HepG2 (cell line): ENCODE results near the gene FLYWCH1. TPM values are rescaled to one million over a fixed set of nuclear protein-coding genes. Genes with fewer than 3 reads are reported as not detected.

Source experiments
- ATAC-seq: fragments of 200-7000 bp; cut with Tn5 transposase; 3 replicates; pipeline ENCODE4 v1.9.1; 2020; ENCODE audit warnings: mild to moderate bottlenecking, moderate library complexity
- BruUV-seq: library from RNA; stranded (reverse); fragments of 400-500 nt; replicated peaks from 2 replicates; lab custom pipeline; 2021; lab: Mats Ljungman, UMichigan
- CTCF ChIA-PET: fragments of 300-600 bp; formaldehyde crosslinking; extraction: SDS; loops from one replicate; lab custom pipeline; 2021; ENCODE audit warnings: low total read pairs, inconsistent platforms, low intra/inter-chr PET ratio; lab: Yijun Ruan, JAX
- POLR2A ChIA-PET: fragments of 350-600 bp; sonication (Branson Sonifier 250); formaldehyde crosslinking; loops from one replicate; lab custom pipeline; 2020; ENCODE audit warnings: antibody characterized with exemption, inconsistent platforms; lab: Yijun Ruan, JAX
- DNase-seq: peaks from one replicate; pipeline ENCODE4 v3.0.0-alpha.2; 2015; ENCODE audit warnings: low spot score
- FAIRE-seq: peaks from 3 replicates; lab custom pipeline; 2011; peaks lifted over from hg19 to GRCh38; lab: Jason Lieb, UNC
- H2AFZ ChIP-seq: one replicate; pipeline ENCODE4 v1.6.1; 2011; ENCODE audit warnings: low read length, inconsistent platforms
- H3K27ac ChIP-seq: fragments of 300-600 bp; 3 replicates; pipeline ENCODE4 v1.8.0; 2011; ENCODE audit warnings: mixed run types, mild to moderate bottlenecking, mixed read lengths, low read length, inconsistent platforms; ENCODE audit not compliant: insufficient read depth; ENCODE audit errors: extremely low read length
- H3K27me3 ChIP-seq, 2 experiments: fragments of 200-600 bp in 1 of 2; 2 replicates in 1 of 2; 3 replicates in 1 of 2; pipeline versions ENCODE4 v1.6.0 to v1.8.0; 2011; ENCODE audit warnings: low read length in 2 of 2, mild to moderate bottlenecking in 2 of 2, moderate library complexity in 2 of 2, inconsistent platforms in 1 of 2; ENCODE audit not compliant: insufficient read depth in 2 of 2, control insufficient read depth in 1 of 2
- H3K36me3 ChIP-seq, 2 experiments: fragments of 200-600 bp in 1 of 2; replicated peaks in 1 of 2; 2 replicates in 1 of 2; 3 replicates in 1 of 2; pipeline versions ENCODE4 v1.5.1 to v1.8.0; 2011; ENCODE audit warnings: low read length in 2 of 2, inconsistent platforms in 1 of 2; ENCODE audit not compliant: insufficient read depth in 2 of 2, control insufficient read depth in 1 of 2
- H3K4me1 ChIP-seq: 2 replicates; pipeline ENCODE4 v1.5.1; 2012; ENCODE audit warnings: low read length, inconsistent platforms; ENCODE audit not compliant: insufficient read depth
- H3K4me2 ChIP-seq: 2 replicates; pipeline ENCODE4 v1.6.0; 2011; ENCODE audit warnings: low read depth, low read length, inconsistent platforms
- H3K4me3 ChIP-seq, 3 experiments: fragments of 200-600 bp in 1 of 3; sonication (generic), shearing (Covaris generic) in 1 of 3; replicated peaks in 1 of 3; 2 replicates each; pipeline ENCODE4 v1.5.1; 2011 to 2016; ENCODE audit warnings: low read length in 3 of 3, inconsistent platforms in 2 of 3, low read depth in 2 of 3, mild to moderate bottlenecking in 2 of 3, control low read depth in 1 of 3, mixed read lengths in 1 of 3; ENCODE audit not compliant: insufficient read depth in 1 of 3
- H3K79me2 ChIP-seq: one replicate; pipeline ENCODE4 v1.6.1; 2011; ENCODE audit warnings: low read length, inconsistent platforms; ENCODE audit not compliant: insufficient read depth
- H3K9ac ChIP-seq: 2 replicates; pipeline ENCODE4 v1.6.0; 2011; ENCODE audit warnings: mild to moderate bottlenecking, low read depth, low read length, inconsistent platforms; ENCODE audit not compliant: insufficient read depth
- H3K9me3 ChIP-seq: 2 replicates; pipeline ENCODE4 v1.5.1; 2012; ENCODE audit warnings: mild to moderate bottlenecking, low read length
- H4K20me1 ChIP-seq: 2 replicates; pipeline ENCODE4 v1.6.0; 2011; ENCODE audit warnings: inconsistent platforms, mild to moderate bottlenecking, low read length, moderate library complexity; ENCODE audit not compliant: insufficient read depth
- CTCF ChIP-seq: sonication (generic); formaldehyde crosslinking; IDR thresholded peaks from 2 replicates; pipeline ENCODE4 v1.5.0; 2020; ENCODE audit warnings: mild to moderate bottlenecking, missing genetic modification reagents, moderate library complexity
- ERF ChIP-seq: IDR thresholded peaks from 2 replicates; pipeline ENCODE4 v1.6.1; 2018; ENCODE audit warnings: missing biosample characterization, missing genetic modification reagents
- IKZF4 ChIP-seq: sonication (generic); formaldehyde crosslinking; IDR thresholded peaks from 2 replicates; pipeline ENCODE4 v1.5.1; 2020; ENCODE audit warnings: borderline replicate concordance, mild to moderate bottlenecking, low read depth, missing genetic modification reagents; ENCODE audit errors: not compliant biosample characterization
- KAT7 ChIP-seq: IDR thresholded peaks from 2 replicates; pipeline ENCODE4 v1.6.1; 2018; ENCODE audit warnings: borderline replicate concordance, missing compliant biosample characterization
- MTA1 ChIP-seq: sonication (generic); formaldehyde crosslinking; IDR thresholded peaks from 2 replicates; pipeline ENCODE4 v1.4.0; 2020; ENCODE audit warnings: missing genetic modification reagents, mild to moderate bottlenecking, borderline replicate concordance
- NFIB ChIP-seq: sonication (generic); formaldehyde crosslinking; IDR thresholded peaks from 2 replicates; pipeline ENCODE4 v1.9.0; 2021; ENCODE audit warnings: missing genetic modification reagents, mild to moderate bottlenecking, borderline replicate concordance
- NR2F6 ChIP-seq, 2 experiments: IDR thresholded peaks; 2 replicates each; pipeline ENCODE4 v1.6.1; 2016; ENCODE audit warnings: antibody characterized with exemption in 1 of 2, mild to moderate bottlenecking in 1 of 2
- SATB2 ChIP-seq: sonication (generic); formaldehyde crosslinking; IDR thresholded peaks from 2 replicates; pipeline ENCODE4 v1.5.0; 2020; ENCODE audit warnings: missing genetic modification reagents
- SRSF4 ChIP-seq: fragments of 200-400 bp; formaldehyde crosslinking; IDR thresholded peaks from one replicate; pipeline ENCODE4 v1.6.1; 2018; ENCODE audit warnings: mild to moderate bottlenecking, low read depth, low read length, moderate library complexity; ENCODE audit not compliant: poor library complexity, severe bottlenecking
- ZNF569 ChIP-seq: sonication (generic); formaldehyde crosslinking; IDR thresholded peaks from 2 replicates; pipeline ENCODE4 v1.5.0; 2020; ENCODE audit warnings: mild to moderate bottlenecking, missing genetic modification reagents, moderate library complexity, borderline replicate concordance
- ZNF839 ChIP-seq: sonication (generic); formaldehyde crosslinking; IDR thresholded peaks from 2 replicates; pipeline ENCODE4 v1.4.0; 2020; ENCODE audit warnings: missing genetic modification reagents, mild to moderate bottlenecking, borderline replicate concordance
- WGBS: methylation state at CpG from one replicate; pipeline ENCODE4 v1.1.6; 2017; ENCODE audit warnings: low lambda C conversion rate; 5-methylcytosine and 5-hydroxymethylcytosine counted together
- in situ Hi-C: cut with HindIII; loops from 2 replicates; pipeline ENCODE4 v1.10.0; 2017; ENCODE audit warnings: low pct_unique_long_range_greater_than_20kb; ENCODE audit not compliant: extremely low pct_ligation_motif_present
- intact Hi-C: fragments of 100-400 bp; cut with micrococcal nuclease; formaldehyde crosslinking; loops from one replicate; pipeline ENCODE4 v1.10.0; 2022; ENCODE audit not compliant: unreplicated experiment
- polyA plus RNA-seq, 8 experiments: library from polyadenylated mRNA; depleted of rRNA in 3 of 8; stranded (reverse) in 7 of 8; unstranded in 1 of 8; fragments of >200 nt; fragmentation: Illumina TruSeq in 4 of 8; extraction: Trizol in 4 of 8; gene quantifications; 2 replicates each; pipeline versions ENCODE4 v1.2.1 to v1.2.3, GENCODE V29; 2011 to 2016; ENCODE audit warnings: low read depth in 4 of 8, missing spikeins in 1 of 8, mixed read lengths in 1 of 8; ENCODE audit not compliant: insufficient read depth in 1 of 8
- total RNA-seq, 5 experiments: library from RNA; depleted of rRNA; stranded (reverse); fragments of >200 nt; fragmentation: Illumina TruSeq; extraction: Trizol; gene quantifications; 2 replicates each; pipeline ENCODE4 v1.2.3, GENCODE V29; 2016; ENCODE audit warnings: low read depth in 1 of 5

The FLYWCH1 gene
- total and polyA plus RNA-seq, 2 of the 13 experiments (the other 11 are each of a cell fraction or from before 2014, with no cell fraction given): 7.3 to 12.4 TPM

- H3K4me2 ChIP-seq: no peak overlapping the region
- FAIRE-seq (no peak), DNase-seq (no peak), ATAC-seq (no peak)
- intact Hi-C loops (no loop called here), in situ Hi-C loops (no loop called here)
- no peak for TF ChIP-seq IKZF4 (CRISPR knock-in tag)
- no peak for TF ChIP-seq CTCF
- TF ChIP-seq SATB2 (CRISPR knock-in tag): no peak
- no peak for TF ChIP-seq NFIB
- TF ChIP-seq SRSF4: no peak
- TF ChIP-seq MTA1 (CRISPR knock-in tag): no peak
- no peak for TF ChIP-seq NR2F6 (IDR thresholded peaks at IDR 0.05)
- TF ChIP-seq NR2F6 (CRISPR knock-in tag; IDR thresholded peaks at IDR 0.05): no peak
- TF ChIP-seq ZNF569 (CRISPR knock-in tag): no peak
- TF ChIP-seq KAT7 (CRISPR knock-in tag): no peak
- no peak for TF ChIP-seq ZNF839 (CRISPR knock-in tag)
- no peak for TF ChIP-seq ERF
- no peak overlapping the region for H3K9ac ChIP-seq
- CTCF ChIA-PET: no interaction called here
- WGBS: 84% methylated on average over 6 of the region's 6 CpGs
- H3K27me3 ChIP-seq: no peaks in the 10 kb centered on the region
- no peak overlapping the region for H2AFZ ChIP-seq
- H3K4me3 ChIP-seq: no peak overlapping the region
- H3K9me3 ChIP-seq: no peaks in the 10 kb centered on the region
- no peaks in the 10 kb centered on the region for H4K20me1 ChIP-seq
- no peaks in the 10 kb centered on the region for H3K36me3 ChIP-seq
- no peak overlapping the region for H3K27ac ChIP-seq
- H3K79me2 ChIP-seq: no peaks in the 10 kb centered on the region
- POLR2A ChIA-PET: interaction anchor here (0.9 to 2.0 kb wide), 3 partner anchors 21 to 46 kb away, joined by 3 to 5 read pairs (median 4); partner anchors contain the start of genes HCFC1R1 and THOC6
- H3K4me1 ChIP-seq: peaks cover 11% of the 10 kb centered on the region
- no TSS peak for BruUV-seq
Measured at GRCh38 chr16:2999929-3000328, 88.2 kb downstream of the FLYWCH1 start.
